GM18861 (cell line): ENCODE results near the gene CDON.

Source experiments
- ATAC-seq: cut with Tn5 transposase; IDR thresholded peaks from one replicate; pipeline ENCODE4 v1.9.1; 2021; ENCODE audit not compliant: unreplicated experiment

The CDON gene

DNA sequence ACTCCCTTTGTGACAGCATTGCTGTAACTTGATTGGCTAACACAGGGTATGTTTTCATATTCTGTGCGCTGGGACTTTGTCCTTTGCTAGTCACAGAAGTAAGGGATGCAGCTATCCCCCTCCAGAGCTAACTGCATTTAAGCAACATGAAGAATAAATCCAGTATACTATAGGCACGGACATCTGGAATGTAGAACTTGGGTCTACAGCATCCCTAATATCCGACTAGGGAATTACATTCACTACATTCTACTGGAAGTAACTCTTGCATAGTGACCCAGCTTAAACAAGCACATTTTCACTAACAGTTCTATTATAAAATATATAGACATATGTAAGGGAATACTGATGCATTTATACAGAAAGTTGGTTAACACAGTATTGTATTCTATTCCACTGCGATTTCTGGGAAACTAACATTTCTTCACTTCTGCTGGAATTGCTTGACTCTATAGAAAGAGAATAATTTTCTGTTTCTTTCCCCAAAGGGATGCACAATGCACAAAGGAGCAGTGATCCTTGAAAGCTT lies 103.7 kb downstream of the CDON start:
- ATAC-seq, result no peak

DNA sequence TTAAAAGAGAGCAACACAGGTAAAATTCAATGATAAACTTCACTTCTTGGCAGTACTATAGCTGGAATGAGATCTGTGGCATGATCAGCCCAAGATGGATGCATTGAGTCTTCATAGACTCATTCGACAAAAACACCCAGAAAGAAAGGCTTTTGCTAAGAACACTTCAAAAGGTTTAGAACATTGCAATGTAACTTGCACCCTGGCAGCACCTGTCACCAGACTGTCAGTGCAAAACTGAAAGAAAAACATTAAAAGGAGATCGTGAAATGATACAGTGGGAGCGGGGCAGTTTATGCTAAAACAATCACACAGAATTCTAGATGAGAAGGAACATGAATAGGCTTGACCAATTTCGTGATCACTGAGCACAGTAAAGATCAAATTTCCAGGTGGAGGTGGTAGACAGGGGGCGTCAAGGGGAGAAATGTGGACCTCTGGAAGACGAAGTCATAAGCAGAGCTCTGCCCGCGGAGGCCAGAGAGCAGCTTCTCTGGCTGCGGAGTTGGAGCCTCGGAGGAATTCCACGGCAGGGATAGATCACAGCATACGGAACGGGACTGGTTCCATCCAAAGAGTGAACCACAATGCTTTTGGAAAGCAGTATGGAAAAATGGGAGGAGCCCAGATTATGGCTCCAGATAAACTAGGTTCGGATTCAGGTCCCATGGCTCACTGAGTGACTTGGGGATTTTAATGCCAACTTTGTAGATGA lies 104.9 kb downstream of the CDON start:
- ATAC-seq, result no peak

DNA sequence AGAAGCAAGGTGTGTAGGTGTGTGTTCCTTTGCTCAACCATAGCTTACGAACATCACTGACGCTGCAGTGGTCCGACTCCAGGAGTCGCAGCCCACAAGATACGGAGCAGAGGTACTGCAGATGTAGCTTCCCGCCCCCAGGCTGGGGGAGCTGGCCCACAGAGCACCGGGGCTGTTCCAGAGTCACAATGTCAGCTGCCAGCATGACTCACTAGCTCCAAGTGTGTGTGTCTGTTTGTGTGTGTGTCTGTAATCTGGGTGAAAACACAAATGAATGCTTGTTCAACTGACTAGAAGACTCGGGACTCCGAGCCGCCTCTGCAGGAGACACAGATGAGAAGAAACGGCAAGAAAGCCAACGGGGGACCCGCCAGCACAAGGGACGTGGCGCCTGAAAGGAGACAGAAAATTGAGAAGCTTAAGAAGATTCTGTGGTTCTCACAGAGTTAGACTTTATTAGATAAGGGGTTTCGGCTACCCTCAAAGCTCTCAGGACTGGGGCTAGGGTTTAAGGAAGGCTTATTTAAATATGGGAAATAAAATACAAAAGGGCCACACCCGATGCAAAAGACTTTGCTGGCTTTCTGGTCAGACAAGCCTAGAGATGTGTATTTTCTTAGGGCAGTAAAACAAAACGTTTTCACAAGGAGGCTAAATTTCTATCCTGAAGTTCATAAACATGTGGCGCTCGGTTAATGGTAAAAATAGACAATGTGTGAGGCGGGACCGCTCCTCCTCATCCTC lies 106.1 kb downstream of the CDON start:
- no peak for ATAC-seq

DNA sequence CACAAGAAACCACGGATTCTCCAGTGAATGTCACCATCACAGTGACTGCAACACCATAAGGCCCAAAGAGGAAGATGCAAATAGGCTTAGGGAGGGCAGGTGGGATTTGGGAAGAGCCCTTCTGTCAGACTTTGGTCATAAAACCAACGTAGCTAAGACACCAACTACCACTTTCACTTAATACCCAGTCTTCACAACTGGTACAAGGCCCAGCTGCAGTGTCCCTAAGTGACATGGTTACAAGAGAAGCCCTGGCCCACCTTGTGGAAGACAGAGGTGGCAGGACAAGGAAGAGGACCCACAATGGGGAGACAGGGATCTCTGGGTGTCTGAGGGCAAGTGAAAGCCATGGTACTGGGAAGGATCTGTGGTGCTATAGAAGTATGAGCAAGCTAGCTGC lies 106.8 kb downstream of the CDON start:
- ATAC-seq, result no peak

DNA sequence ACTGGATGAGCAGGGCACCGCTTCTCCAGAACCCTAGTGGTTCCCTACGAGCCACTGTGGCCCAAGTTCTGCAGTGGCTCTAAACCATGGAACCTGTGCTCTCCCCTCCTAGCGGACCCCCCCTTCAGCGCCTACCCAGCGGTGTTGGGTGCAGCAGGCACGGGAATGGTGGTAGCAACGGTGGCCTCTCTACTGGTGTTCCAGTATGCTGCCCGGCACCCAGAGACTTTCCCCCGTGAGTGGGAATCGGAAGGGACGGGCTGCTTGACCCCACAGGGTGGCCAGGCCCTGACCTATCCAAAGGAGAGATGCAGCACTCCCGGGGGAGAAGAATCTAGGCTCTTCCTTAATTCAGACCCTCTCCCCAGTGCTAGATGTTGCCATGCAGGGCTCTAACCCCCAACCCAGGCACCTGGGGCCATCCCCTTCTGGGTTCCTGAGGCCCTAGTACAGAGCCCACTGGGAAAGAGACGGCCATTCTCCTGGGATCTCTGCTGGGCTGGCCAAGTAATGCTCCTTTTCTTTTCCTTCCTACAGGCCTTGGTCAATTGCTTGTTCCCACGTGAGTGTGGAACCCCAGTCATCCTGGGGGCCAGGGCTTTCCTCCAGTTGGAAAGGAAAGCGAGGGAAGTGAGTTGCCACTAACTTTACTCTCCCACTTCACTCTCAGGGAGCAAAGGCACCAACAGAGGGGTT lies 107.6 kb downstream of the CDON start:
- ATAC-seq, result no peak

DNA sequence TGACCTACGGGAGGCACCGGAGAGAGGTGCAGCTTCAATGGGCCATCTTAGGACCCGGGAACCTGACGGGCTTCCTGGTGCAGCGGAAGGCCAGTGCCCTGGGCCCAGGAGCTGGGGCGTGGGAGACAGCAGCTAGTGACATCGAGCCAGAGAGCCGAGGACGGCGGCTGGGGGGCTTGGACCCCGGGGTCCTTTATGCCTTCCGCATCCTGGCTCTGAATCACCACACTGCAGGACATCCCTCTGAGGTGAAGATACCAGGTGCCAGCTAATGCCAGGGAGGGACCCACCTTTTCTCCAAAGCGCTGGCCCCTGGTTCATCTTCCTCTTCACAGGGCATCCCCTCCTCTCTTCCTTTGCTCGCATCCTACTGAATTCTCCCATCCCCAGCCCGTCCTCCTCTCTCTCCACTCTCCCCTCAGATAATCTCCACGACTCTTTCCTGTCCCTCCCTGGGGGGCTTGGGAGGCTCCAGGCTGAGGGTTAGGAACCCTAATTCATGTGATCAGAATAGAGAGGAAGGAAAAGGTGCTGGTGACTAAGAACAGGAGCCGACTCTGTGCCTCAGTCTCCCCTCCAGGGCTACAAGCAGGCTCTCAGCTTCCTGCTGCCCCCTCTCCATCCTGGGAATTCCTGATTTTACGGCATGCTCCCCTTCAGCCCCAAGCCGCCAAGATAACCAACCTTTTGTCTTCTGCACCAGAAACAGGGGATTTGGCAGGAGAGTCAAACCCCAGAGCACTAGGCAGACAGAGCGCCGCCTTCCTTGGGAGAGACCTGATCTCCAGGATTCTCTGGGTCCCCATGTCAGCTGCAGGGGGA lies 108.3 kb downstream of the CDON start:
- ATAC-seq, result no peak

DNA sequence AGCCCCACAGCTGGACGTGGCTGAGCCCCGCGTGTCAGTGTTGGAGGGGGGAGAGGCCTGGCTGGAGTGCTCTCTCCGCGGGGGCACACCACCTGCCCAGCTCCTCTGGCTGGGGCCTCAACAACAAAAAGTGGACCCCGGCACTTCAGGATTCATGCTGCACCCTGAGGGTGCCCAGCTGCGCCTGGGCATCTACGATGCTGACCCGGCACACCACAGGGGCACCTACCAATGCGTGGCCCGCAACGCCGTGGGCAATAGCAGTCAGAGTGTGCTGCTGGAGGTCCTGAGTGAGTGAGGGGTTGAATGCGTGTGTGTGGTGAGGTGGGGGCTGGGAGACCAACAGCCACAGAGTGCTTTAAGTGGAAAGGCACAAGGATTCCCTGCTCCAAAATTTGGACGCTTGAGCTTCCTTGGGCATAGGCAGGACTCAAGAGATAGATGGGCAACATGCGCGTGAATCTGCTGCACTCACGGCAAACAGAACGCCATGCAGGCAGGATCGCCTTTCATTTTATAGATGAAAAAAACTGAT lies 109.2 kb downstream of the CDON start:
- no peak for ATAC-seq

DNA sequence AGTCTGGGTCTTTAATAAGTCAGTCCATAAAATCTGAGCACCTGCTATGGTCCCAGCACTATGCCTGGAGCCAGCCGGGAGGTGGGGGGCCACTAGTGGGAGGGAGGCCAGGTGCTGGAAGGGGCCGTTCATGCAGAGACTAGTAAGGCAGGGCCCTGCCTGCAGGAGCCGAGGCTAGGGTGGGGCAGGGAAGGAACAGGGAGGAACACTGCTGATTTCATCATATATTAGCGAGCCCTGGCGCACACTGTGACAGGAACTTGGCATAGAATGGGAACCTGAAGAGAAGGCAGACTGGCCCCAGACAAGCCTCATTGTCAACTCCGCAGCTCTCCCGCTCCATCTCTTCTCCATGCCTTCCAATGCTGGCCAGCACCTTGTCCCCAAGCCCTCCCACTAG lies 109.7 kb downstream of the CDON start:
- no peak for ATAC-seq

DNA sequence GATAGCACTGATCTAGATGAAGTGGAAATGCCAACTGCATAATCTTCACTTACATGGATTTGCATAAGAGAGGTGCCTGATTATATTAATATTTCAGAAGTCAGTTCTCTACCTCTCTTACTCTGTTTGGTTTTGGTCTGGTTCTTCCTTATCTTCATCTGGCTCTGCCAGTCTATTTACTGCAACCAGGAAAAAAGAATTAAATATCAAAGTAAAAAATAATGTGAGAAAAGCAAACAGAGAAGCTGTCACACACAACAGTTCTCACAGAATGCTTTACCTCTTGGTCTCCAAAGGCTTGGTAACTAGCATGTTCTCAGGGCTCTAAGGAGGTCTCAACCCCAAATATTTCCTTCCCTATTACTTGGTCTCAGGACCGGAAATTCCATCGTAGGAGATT lies 110.1 kb downstream of the CDON start:
- no peak for ATAC-seq

DNA sequence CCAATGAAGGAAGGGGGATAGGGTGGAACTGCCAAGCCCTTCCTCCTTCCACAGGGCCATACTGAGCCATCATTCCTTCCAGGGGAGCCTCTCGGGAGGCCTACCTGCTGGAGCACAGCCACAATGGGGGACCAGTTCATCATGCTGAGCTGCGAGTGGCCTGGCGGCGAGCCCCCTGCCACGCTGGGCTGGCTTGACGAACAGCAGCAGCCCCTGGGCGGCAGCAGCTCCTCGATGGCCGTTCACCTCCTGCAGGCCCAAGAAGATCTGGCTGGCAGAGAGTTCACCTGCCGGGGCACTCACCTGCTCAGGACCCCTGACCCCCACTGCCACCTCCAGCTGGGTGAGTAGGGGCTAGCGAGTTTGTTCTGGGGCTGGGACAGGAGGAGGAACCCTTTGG lies 110.9 kb downstream of the CDON start:
- no peak for ATAC-seq

DNA sequence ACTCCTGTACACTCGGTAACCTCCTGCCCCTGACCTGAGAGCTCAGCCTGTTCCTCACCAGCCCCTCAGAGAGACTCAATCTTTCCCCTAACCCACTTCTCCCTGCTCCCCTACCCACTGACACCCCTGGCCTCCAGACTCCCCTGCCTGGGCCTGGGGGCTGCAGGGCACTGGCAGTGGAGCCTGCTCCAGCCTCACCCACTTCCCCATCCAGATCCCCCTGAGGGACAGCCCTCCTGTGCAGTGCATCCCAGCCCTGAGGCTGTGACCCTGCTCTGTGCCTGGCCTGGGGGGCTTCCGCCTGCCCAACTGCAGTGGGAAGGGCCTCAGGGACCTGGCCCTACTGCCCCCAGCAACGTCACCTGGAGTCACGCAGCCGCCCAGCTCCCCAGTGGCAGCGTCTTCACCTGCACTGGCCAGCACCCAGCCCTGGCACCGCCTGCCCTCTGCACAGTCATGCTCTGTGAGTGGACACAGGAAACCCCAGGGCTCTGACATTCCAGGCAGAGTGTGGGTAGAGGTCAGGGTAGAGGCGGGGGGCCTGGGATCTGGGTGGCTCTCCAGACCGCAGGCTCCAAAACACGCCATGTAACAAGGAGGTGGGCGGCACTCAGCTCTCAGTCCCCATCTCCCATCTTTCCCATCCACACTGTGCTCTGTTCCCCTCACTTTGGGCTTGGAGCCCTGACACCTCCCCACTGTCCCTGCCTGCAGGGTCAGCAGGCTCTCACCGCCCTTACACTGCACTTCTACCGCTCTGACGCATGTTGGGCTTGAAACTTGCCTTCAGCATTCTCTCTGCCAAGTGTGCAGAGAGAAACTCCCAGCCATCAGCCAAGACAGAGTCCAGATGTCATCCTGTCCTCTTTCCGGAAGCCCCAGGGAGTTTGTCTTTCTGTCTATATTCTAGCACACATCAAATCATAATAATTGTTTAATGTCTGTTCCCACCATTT lies 111.7 kb downstream of the CDON start:
- no peak for ATAC-seq

DNA sequence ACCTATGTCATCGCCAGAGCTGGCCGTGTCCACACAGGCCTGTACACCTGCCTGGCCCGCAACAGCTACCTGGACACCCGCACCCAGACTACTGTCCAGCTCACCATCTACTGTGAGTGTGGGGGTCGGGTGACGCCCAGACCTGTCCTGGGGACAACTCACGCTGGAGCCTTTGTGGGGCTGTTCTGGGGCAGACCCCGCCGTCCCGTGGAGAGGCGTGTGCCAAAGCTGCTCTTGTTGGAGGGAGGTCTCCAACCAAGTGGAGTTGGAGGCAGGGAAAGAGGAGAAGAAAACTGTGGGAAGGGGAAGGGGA lies 112.5 kb downstream of the CDON start:
- ATAC-seq, result no peak

DNA sequence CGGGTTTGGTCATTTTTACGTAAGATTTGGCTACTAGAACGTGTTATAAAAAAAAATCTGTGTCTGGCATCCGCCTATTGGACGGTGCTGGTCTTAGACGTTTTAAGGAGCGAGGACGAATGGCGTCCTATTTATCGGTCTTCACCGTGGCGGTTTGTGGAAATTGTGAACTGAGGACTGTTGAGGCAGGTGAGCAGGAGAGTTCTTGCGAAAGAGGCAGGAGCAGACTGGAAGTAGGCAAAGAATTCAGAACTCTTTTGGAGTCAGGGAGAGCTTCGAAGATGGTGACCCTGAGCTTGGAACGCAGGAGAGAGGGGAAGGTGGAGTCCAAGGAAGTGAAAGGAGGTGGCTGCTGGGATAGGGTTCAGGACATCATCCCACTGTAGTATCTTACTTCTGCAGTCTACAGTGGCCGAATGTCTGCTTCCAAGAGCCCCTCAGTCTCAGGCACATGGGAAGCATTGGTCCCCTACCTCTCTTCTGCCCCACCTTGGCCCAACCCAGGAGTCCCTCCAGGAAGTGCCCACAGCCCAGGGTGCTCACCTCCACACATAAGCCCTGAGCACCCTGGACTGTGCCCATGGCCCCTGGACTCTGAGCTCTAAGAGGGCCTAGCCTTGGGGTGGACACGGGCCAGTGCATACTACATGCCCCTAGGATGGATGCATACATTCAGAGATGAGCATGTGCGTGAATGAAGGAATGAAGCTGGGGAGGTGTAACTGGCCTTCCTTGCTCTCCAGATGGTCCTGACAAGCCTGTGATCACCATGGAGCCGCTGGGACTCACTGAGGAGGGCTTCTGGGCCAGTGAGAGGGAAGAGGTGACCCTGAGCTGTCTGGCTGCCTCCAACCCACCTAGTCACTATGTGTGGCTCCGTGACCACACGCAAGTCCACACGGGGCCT lies 113.1 kb downstream of the CDON start:
- no peak for ATAC-seq

DNA sequence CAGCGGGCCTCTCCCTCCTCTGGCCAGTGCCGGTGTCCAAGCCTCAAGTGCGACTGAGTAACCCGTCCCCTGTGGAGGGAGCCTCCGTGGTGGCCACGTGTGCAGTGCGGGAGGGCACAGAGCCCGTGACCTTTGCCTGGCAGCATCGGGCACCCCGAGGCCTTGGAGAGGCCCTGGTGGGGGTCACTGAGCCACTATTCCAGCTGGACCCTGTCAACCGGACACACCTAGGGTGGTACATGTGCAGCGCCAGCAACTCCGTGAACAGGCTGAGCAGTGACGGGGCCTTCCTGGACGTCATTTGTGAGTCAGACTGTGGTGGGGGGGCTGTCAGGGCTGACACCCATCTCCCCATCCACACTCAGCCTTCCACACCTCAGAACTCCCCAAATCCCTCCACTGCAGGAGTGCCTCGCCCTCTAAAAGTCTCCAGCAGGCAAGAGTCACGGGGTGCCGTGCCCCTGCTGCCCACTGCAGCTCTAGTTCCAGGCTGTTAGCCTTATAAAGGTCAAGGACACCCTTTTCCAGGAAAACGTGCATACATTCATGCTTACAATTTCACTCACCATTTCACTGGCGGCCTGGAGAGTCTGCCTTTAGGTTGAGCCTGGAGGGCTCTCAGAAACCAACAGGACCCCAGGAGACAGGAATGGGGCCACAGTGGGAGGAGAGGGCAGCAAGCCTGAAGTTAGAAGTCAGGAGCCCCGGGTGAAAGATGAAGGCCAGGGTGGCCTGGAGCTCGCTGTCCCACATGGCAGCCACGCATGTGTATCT lies 114.2 kb downstream of the CDON start:
- no peak for ATAC-seq

DNA sequence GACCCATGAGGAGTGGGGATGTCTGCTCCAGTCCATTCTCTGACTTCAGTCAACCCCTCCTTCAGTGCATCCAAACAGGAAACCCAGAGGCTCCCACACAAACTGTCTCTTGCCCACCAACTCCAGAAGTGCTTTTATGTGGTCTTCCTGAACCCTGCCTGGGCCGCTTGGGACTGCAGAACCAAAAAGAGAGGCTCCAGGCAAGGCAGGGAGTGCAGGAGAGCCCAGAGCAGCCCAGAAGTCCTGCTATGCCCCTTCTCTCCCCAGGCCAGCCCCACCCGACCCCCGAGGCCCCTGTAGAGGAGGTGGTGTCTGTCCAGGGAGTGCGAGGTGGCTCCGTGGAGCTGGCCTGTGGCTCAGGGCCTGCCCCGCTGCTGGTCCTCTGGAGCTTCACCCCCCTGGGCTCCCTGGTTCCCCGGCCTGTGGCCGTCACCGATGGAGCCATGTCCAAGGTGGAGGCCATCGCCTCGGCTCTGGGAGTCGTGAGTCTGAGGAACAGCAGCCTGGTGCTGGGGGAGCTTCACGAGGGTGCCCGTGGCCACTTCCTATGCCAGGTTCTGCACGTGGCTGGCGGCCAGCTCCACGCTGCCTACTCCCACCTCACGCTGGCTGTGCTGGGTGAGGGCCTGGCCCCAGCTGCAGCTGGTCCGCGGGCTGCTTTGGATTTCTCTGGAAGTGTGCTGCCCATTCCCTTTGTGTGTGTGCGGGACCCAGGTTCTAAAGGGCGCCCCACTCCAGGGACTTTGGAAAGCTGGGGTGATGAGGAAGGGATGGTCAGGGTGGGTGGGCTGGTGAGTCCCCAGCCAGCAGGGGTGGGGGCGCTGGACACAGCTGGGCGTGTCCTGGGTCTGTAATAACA lies 115.0 kb downstream of the CDON start:
- ATAC-seq, result no peak

DNA sequence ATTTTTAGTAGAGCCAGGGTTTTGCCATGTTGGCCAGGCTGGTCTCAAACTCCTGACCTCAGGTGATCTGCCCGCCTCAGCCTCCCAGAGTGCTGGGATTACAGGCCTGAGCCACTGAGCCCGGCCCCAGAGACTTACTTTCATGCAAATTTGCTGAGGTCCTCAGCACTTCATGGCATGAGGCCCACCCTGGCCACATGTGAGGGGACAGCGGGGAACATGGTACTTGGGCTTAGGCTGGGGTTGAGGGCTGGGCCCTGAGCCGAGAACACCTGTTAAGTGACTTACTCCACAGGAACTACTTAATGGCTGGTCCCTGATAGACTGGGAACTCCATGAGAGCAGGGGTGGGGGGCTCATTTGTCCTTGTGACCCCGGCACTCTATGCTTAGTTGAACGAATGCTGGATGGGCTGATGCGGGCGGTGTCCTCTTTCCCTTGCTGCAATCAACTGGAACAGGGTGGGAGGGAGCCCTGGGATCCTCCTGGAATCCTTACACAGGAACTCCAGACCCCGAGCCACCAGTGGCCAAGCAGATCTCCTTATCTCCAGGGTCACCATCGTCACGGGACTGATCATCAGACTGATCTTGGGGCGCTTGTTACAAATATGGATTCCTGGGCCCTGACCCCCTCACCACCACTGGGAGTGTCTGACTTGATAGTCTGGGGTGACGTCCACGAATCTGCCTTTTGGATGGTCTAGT lies 115.8 kb downstream of the CDON start:
- no peak for ATAC-seq
